ENCODE results near the gene SLC38A5.

GRCh38 chrX:48460606-48461005, 9.5 kb downstream of the SLC38A5 start:
- TF ChIP-seq, protein P1, sequence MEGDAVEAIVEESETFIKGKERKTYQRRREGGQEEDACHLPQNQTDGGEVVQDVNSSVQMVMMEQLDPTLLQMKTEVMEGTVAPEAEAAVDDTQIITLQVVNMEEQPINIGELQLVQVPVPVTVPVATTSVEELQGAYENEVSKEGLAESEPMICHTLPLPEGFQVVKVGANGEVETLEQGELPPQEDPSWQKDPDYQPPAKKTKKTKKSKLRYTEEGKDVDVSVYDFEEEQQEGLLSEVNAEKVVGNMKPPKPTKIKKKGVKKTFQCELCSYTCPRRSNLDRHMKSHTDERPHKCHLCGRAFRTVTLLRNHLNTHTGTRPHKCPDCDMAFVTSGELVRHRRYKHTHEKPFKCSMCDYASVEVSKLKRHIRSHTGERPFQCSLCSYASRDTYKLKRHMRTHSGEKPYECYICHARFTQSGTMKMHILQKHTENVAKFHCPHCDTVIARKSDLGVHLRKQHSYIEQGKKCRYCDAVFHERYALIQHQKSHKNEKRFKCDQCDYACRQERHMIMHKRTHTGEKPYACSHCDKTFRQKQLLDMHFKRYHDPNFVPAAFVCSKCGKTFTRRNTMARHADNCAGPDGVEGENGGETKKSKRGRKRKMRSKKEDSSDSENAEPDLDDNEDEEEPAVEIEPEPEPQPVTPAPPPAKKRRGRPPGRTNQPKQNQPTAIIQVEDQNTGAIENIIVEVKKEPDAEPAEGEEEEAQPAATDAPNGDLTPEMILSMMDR (IDR thresholded peaks at IDR 0.05; ENCODE audit: insufficient read depth, low read length, poor library complexity, severe bottlenecking): no peak
- no peak for TF ChIP-seq EZH2phosphoT487 (conservative IDR thresholded peaks at IDR 0.05; ENCODE audit: low read length)
